WTC11 (cell line): ENCODE results near the gene OPCML. TPM values are rescaled to one million over a fixed set of nuclear protein-coding genes. Genes with fewer than 3 reads are reported as not detected.

Experiments used
- ATAC-seq: fragments of 200-7000 bp; cut with Tn5 transposase; 2 replicates; pipeline ENCODE4 v1.10.0; 2021; ENCODE audit warnings: mild to moderate bottlenecking, moderate library complexity
- CTCF ChIA-PET: fragments of 300-600 bp; sonication (Branson Sonifier 250); formaldehyde crosslinking; loops from one replicate; lab custom pipeline; 2021; ENCODE audit warnings: antibody characterized with exemption; lab: Charles Lee
- POLR2A ChIA-PET: fragments of 350-600 bp; sonication (Branson Sonifier 250); formaldehyde crosslinking; loops from one replicate; lab custom pipeline; 2021; ENCODE audit warnings: antibody characterized with exemption; lab: Charles Lee
- DNase-seq: peaks from one replicate; pipeline ENCODE4 v3.0.0; 2021; ENCODE audit warnings: low spot score
- H3K27ac Mint-ChIP-seq: 2 replicates; pipeline ENCODE4 v1.8.0; 2021; ENCODE audit warnings: mixed read lengths
- H3K27me3 Mint-ChIP-seq: 2 replicates; pipeline ENCODE4 v1.8.0; 2021; ENCODE audit warnings: low read depth, mild to moderate bottlenecking, moderate library complexity, mixed read lengths
- H3K36me3 Mint-ChIP-seq: 2 replicates; pipeline ENCODE4 v1.8.0; 2021; ENCODE audit warnings: mixed read lengths
- H3K4me1 Mint-ChIP-seq: 2 replicates; pipeline ENCODE4 v1.8.0; 2022; ENCODE audit warnings: mixed read lengths
- H3K4me3 Mint-ChIP-seq: 2 replicates; pipeline ENCODE4 v1.8.0; 2021; ENCODE audit warnings: mild to moderate bottlenecking, moderate library complexity, mixed read lengths
- H3K9me3 Mint-ChIP-seq: 2 replicates; pipeline ENCODE4 v1.8.0; 2021; ENCODE audit warnings: mixed read lengths
- E2F1 ChIP-seq: sonication (generic); formaldehyde crosslinking; IDR thresholded peaks from 2 replicates; pipeline ENCODE4 v1.8.0; 2022; ENCODE audit warnings: mild to moderate bottlenecking, missing genetic modification reagents
- ELF4 ChIP-seq: sonication (generic); formaldehyde crosslinking; IDR thresholded peaks from 2 replicates; pipeline ENCODE4 v1.8.1; 2022; ENCODE audit warnings: low read depth, mild to moderate bottlenecking, moderate library complexity, missing genetic modification reagents
- ESRRA ChIP-seq: sonication (generic); formaldehyde crosslinking; IDR thresholded peaks from 2 replicates; pipeline ENCODE4 v1.8.1; 2022; ENCODE audit warnings: mild to moderate bottlenecking, missing genetic modification reagents, borderline replicate concordance
- ETV6 ChIP-seq: sonication (generic); formaldehyde crosslinking; IDR thresholded peaks from 2 replicates; pipeline ENCODE4 v1.8.1; 2022; ENCODE audit warnings: mild to moderate bottlenecking, missing genetic modification reagents
- GABPB1 ChIP-seq: sonication (generic); formaldehyde crosslinking; IDR thresholded peaks from 2 replicates; pipeline ENCODE4 v1.8.1; 2023; ENCODE audit warnings: mild to moderate bottlenecking, missing genetic modification reagents
- HMGA2 ChIP-seq: fragments of 250-450 bp; sonication (Bioruptor Pico); IDR thresholded peaks from 2 replicates; pipeline ENCODE4 v1.4.0; 2021; ENCODE audit warnings: mild to moderate bottlenecking, moderate library complexity
- JUN ChIP-seq: sonication (generic); formaldehyde crosslinking; IDR thresholded peaks from 2 replicates; pipeline ENCODE4 v1.8.0; 2023; ENCODE audit warnings: mild to moderate bottlenecking, missing genetic modification reagents
- PRRX2 ChIP-seq: fragments of 250-450 bp; sonication (Bioruptor Pico); IDR thresholded peaks from 2 replicates; pipeline ENCODE4 v1.8.0; 2021; ENCODE audit warnings: mild to moderate bottlenecking
- TEAD1 ChIP-seq: sonication (generic); formaldehyde crosslinking; IDR thresholded peaks from 2 replicates; pipeline ENCODE4 v1.8.0; 2022; ENCODE audit warnings: mild to moderate bottlenecking, missing genetic modification reagents
- ZNF138 ChIP-seq: sonication (generic); formaldehyde crosslinking; conservative IDR thresholded peaks from 2 replicates; pipeline ENCODE4 v1.8.1; 2022; ENCODE audit warnings: mild to moderate bottlenecking, moderate library complexity, missing genetic modification reagents
- ZNF396 ChIP-seq: fragments of 250-450 bp; sonication (Bioruptor Pico); IDR thresholded peaks from 2 replicates; pipeline ENCODE4 v1.8.0; 2021; ENCODE audit warnings: mild to moderate bottlenecking, moderate library complexity, borderline replicate concordance
- ZNF512 ChIP-seq: sonication (generic); formaldehyde crosslinking; IDR thresholded peaks from 2 replicates; pipeline ENCODE4 v1.8.1; 2022; ENCODE audit warnings: missing genetic modification reagents, borderline replicate concordance
- total RNA-seq: library from RNA; stranded (reverse); gene quantifications from 3 replicates; pipeline ENCODE4 v1.2.3, GENCODE V29; 2021
- TF ChIP-seq, protein P1 (sequence below): sonication (generic); formaldehyde crosslinking; IDR thresholded peaks from 2 replicates; pipeline ENCODE4 v1.8.1; 2023; ENCODE audit warnings: mild to moderate bottlenecking, missing genetic modification reagents, borderline replicate concordance
- TF ChIP-seq, protein P2 (sequence below): sonication (generic); formaldehyde crosslinking; IDR thresholded peaks from 2 replicates; pipeline ENCODE4 v1.8.1; 2023; ENCODE audit warnings: mild to moderate bottlenecking, missing genetic modification reagents

OPCML gene
- total RNA-seq, 1 experiment from 2014 or later, result 1.5 TPM

DNA sequence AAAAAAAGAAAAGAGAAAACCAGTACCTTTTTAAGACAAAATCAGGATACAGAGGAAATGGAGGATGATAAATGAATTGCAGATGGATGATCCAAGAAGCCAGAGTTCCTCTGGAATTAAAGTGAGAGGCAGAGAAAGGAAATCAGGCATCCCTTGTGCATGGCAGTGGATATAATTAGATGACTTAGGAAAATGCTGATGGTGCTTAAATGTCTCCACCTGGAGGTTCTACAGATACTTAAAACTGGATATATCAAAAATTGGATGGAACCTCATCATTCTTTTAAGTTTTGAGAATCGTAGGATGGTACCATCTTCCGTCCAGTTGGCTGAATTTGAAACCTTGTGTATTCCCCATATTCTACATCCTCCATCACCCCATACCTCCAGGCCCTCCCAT is 1121.9 kb downstream of the OPCML start:
- TF ChIP-seq JUN (CRISPR knock-in tag) (no peak), GABPB1 (CRISPR knock-in tag) (no peak), ESRRA (CRISPR knock-in tag) (no peak), ZNF138 (CRISPR knock-in tag) (no peak), ETV6 (CRISPR knock-in tag) (no peak), ZNF512 (CRISPR knock-in tag) (no peak), ELF4 (CRISPR knock-in tag) (no peak), PRRX2 (CRISPR knock-in tag) (no peak), TEAD1 (no peak)
- TF ChIP-seq, protein P1, sequence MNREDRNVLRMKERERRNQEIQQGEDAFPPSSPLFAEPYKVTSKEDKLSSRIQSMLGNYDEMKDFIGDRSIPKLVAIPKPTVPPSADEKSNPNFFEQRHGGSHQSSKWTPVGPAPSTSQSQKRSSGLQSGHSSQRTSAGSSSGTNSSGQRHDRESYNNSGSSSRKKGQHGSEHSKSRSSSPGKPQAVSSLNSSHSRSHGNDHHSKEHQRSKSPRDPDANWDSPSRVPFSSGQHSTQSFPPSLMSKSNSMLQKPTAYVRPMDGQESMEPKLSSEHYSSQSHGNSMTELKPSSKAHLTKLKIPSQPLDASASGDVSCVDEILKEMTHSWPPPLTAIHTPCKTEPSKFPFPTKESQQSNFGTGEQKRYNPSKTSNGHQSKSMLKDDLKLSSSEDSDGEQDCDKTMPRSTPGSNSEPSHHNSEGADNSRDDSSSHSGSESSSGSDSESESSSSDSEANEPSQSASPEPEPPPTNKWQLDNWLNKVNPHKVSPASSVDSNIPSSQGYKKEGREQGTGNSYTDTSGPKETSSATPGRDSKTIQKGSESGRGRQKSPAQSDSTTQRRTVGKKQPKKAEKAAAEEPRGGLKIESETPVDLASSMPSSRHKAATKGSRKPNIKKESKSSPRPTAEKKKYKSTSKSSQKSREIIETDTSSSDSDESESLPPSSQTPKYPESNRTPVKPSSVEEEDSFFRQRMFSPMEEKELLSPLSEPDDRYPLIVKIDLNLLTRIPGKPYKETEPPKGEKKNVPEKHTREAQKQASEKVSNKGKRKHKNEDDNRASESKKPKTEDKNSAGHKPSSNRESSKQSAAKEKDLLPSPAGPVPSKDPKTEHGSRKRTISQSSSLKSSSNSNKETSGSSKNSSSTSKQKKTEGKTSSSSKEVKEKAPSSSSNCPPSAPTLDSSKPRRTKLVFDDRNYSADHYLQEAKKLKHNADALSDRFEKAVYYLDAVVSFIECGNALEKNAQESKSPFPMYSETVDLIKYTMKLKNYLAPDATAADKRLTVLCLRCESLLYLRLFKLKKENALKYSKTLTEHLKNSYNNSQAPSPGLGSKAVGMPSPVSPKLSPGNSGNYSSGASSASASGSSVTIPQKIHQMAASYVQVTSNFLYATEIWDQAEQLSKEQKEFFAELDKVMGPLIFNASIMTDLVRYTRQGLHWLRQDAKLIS (CRISPR knock-in tag), result no peak
- TF ChIP-seq, protein P2, sequence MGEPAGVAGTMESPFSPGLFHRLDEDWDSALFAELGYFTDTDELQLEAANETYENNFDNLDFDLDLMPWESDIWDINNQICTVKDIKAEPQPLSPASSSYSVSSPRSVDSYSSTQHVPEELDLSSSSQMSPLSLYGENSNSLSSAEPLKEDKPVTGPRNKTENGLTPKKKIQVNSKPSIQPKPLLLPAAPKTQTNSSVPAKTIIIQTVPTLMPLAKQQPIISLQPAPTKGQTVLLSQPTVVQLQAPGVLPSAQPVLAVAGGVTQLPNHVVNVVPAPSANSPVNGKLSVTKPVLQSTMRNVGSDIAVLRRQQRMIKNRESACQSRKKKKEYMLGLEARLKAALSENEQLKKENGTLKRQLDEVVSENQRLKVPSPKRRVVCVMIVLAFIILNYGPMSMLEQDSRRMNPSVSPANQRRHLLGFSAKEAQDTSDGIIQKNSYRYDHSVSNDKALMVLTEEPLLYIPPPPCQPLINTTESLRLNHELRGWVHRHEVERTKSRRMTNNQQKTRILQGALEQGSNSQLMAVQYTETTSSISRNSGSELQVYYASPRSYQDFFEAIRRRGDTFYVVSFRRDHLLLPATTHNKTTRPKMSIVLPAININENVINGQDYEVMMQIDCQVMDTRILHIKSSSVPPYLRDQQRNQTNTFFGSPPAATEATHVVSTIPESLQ, result no peak
- H3K4me3 Mint-ChIP-seq, result no peak overlapping the region
- H3K4me1 Mint-ChIP-seq, result peaks cover 13% of the 10 kb centered on the region
- DNase-seq (no peak), ATAC-seq (no peak)
- H3K27ac Mint-ChIP-seq, result no peak overlapping the region
- H3K27me3 Mint-ChIP-seq, result peaks cover 4% of the 10 kb centered on the region
- POLR2A ChIA-PET, result no interaction called here
- CTCF ChIA-PET, result no interaction called here
- H3K9me3 Mint-ChIP-seq, result no peaks in the 10 kb centered on the region
- no peaks in the 10 kb centered on the region for H3K36me3 Mint-ChIP-seq

- TF ChIP-seq ZNF396 (CRISPR knock-in tag), result no peak
- no peak for TF ChIP-seq HMGA2
- no peak for TF ChIP-seq E2F1 (CRISPR knock-in tag)
- no peak overlapping the region for H3K27ac Mint-ChIP-seq
- peaks cover 17% of the 10 kb centered on the region for H3K4me1 Mint-ChIP-seq
- ATAC-seq (no peak), DNase-seq (no peak)
- POLR2A ChIA-PET, result no interaction called here
- H3K27me3 Mint-ChIP-seq, result peaks cover 4% of the 10 kb centered on the region
- CTCF ChIA-PET, result no interaction called here
- H3K36me3 Mint-ChIP-seq, result no peaks in the 10 kb centered on the region
- no peaks in the 10 kb centered on the region for H3K9me3 Mint-ChIP-seq
- no peak overlapping the region for H3K4me3 Mint-ChIP-seq
Observed at GRCh38 chr11:132409573-132410355, 1122.5 kb downstream of the OPCML start.
